GM21576 (cell line): ENCODE results near the gene KCTD1.
A peak's percentile ranks its signal among the peaks of the same experiment; 100 is the strongest.

Experiments
- ATAC-seq: cut with Tn5 transposase; IDR thresholded peaks from one replicate; pipeline ENCODE4 v1.9.1; 2021; ENCODE audit warnings: mild to moderate bottlenecking, moderate library complexity; ENCODE audit not compliant: unreplicated experiment

KCTD1 gene

DNA sequence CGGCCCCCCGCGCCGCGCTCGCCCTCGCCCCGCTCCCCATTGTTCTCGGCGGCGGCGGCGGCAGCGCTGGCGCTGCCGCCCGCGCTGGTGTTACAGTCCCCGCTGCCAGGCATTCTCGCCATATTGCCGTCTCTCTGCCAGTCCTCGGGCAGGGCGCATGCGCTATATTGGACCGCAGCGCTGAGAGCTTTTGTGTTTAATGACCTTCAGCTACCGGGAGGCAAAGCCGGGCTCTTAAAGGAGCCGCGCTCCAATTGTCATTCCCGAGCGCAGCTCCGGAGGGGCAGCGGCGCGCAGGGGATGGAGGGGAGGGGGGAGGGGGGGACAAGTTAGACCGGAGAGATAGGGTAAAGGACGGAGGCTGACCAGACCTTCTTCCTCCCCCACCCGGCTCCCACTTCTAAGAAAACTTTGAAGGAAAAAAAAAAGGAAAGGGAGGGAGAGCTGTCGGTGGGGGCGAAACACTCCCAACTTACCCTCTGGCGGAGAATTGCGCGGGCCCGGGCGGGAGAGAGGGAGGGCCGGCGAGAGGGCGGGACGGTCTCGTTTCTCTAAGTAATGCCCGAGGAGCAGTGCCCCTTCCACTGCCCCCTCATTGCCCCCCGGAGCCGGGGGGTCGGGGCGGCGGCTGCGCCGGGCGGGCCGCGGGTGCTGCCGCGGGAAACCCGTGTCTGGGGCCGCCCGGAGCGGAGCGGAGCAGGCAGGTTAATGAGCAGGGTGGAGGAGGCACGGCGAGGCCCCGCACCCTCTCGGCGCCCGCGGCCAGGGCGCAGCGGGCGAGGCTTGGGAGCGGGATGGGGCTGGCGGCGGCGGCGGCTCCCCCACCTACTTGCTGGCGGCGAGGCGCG, at the start of gene KCTD1:
TSS of gene KCTD1 (minus strand) at position 139 of the 848 bp plus-strand sequence. CDS start at position 122, 17 bp downstream.
- peak; percentile 46 for ATAC-seq

GRCh38 chr18:26593365-26594320, 45.3 kb upstream of the KCTD1 start:
- no peak for ATAC-seq

GRCh38 chr18:26584745-26585144, 36.4 kb upstream of the KCTD1 start:
- ATAC-seq: no peak

DNA sequence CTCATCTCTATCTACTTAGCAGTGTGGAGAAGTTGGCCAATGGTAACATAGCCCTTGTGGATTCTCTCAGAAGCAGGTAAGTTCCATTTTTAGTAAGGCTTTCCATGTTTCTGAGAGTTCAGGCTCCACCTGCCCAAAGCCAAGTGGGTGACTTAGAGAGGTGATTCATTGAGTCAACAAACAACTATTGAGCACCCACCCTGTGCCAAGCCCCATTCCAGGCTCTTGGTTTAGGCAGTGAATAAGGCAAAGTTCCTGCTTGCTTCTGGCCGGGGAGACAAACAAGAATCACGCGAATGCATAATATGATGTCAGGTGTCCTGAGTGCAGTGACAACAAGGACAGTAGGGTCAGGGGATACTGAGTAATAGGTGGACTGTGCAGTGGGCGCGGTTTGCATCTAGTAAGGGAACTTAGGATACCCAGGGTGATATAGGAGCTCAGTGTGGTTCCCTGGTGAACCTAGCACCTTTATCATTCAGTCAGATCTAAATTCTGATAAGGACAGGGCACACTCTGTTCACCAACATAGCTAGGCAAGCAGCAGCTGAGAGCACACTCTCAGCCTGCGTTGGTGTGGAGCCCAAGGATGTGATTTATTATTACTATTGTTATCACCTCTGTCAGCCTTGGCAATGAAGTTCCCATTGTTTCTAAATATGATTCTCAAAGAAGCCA, 31.7 kb upstream of the KCTD1 start:
- ATAC-seq: no peak

- no peak for ATAC-seq
These were observed 27.5 kb upstream of the KCTD1 start for GRCh38 chr18:26575865-26576217.

GRCh38 chr18:26574958-26575864, 26.9 kb upstream of the KCTD1 start:
- ATAC-seq: no peak

DNA sequence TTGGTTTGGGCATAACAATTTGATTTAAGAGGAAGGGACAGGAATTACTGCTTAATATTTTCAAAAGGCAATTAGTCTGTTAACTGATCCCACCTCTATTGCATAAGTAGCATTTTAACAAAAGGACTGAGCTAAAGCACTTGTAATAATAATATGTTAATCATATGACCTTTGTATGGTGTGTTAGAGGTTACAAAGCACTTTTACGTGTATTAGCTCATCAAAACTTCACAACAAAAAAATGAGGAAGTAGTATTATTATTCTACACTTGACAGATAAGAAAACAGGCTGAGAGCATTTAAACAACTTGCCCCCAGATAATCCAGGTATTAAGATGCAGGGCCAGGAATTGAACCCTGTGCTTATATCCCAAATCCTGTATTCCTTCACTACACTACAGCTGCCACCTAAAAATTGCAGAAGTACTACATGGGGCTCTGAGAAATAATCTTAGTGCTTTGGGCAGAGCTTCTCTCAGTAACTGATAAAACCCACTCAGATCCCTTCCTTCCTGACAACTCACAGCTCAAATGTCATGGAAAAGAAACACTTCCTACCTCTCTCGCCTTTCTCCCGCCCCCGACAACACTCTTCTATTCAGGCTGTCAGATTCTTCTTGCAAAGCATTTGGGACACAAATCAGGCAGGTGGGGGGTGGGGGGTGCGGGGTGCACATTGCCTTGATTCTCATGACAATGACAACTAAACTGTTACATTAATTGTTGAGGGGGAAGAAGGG, 20.7 kb upstream of the KCTD1 start:
- no peak for ATAC-seq

DNA sequence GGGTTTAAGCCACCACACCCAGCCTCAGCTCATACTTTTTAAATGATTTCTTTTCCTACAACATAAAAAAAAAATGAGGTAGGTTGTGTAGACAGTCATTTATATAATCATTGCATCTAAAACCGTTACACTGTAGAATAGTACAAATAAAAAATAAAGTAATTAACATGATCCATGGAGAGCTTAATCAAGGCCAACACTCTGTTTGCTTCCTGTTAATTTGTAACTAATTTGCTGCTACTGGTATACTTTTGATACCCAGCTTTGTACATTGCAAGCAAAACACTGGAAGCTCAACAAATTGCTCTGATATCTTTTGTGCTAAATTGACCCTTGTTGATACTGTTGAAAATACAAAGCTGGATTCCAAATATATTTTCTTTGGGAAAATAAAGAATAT, 20.2 kb upstream of the KCTD1 start:
- ATAC-seq: no peak

DNA sequence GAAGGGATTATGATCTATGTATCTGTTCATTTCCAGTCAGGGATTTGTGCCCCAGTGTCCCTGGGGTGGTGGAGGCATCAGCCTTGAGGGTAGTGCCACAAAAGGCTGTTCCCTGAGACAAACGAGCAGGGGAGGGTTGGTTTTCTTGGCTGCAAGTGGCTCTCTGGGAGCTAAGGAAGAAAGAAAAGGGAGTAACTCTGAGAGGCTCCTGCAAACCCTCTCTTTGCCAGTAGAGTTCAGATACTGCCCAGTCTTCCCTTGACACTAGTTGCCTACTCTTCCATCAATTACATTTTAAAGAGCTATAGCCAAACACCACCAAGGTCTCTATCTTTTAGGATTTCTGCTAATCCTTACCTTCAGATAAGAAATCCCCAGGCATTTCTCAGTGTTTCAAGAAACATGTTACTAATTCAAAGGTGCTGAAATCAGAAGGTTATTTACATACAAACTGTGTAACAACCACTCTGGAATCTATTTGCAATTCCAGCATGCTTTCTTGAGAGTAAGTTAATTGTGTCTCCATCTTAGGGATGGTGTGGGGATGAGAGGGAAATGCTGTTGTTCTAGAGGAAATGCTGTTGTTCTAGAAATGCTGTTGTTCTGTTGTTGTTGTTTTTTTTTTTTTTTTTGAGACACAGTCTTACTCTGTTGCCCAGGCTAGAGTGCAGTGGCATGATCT, 18.7 kb upstream of the KCTD1 start:
- no peak for ATAC-seq

DNA sequence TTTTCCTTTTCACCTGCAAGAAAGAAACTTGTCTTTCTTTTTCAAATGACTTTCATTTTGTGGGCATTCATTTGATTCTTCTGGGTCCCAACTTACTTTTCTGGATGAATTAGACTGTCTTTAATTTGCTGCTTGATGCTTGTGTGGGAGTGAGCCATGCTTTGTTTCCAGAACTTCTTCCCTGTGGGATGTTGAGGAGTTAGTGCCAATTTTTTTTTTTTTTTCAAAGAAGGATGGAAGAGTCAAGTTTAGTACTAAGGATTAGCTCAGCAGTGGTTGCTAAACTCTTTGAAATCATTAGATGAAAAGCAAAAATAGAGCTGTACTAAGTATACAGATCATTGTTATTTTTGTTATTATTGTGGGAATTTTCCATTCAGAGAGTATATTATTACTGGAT, 17.2 kb upstream of the KCTD1 start:
- ATAC-seq: no peak

DNA sequence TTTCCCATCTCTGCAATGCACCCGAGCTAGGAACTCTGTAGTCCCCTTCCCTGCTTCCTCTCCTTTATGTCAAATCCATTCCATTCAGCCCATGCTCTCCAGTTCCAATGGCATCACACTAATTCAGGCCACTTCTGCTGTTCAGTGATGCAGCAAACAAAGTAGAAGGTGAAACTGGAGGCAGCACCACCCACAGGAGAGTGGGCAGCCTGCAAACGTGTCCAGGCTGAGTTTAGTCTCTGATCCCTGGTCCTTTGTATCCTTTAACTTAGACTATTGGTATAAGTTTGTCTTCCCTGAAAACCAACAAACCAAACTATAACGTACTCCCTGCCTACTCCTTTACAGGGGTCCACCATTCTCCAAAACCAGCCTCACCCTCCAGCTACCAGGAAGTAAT, 14.7 kb upstream of the KCTD1 start:
- ATAC-seq: no peak

DNA sequence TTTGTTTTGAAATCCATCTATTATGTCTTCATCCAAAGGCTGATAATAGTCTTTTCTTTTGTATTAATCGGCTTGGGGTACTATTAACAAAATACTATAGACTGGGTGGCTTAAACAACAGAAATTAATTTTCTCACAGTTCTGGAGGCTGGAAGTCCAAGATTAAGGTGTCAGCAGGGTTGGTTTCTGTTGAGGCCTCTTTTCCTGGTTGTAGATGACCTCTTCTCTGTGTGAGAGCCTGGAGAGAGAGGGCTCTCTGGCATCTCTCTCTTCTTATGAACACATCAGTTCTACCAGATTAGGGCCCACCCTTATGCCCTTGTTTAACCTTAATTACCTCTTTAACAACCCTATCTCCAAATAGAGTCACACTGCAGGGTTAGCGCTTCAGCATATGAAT, 14.2 kb upstream of the KCTD1 start:
- no peak for ATAC-seq

GRCh38 chr18:26561769-26562168, 13.4 kb upstream of the KCTD1 start:
- ATAC-seq: no peak

GRCh38 chr18:26556573-26556972, 8.2 kb upstream of the KCTD1 start:
- ATAC-seq: peak; percentile 81

DNA sequence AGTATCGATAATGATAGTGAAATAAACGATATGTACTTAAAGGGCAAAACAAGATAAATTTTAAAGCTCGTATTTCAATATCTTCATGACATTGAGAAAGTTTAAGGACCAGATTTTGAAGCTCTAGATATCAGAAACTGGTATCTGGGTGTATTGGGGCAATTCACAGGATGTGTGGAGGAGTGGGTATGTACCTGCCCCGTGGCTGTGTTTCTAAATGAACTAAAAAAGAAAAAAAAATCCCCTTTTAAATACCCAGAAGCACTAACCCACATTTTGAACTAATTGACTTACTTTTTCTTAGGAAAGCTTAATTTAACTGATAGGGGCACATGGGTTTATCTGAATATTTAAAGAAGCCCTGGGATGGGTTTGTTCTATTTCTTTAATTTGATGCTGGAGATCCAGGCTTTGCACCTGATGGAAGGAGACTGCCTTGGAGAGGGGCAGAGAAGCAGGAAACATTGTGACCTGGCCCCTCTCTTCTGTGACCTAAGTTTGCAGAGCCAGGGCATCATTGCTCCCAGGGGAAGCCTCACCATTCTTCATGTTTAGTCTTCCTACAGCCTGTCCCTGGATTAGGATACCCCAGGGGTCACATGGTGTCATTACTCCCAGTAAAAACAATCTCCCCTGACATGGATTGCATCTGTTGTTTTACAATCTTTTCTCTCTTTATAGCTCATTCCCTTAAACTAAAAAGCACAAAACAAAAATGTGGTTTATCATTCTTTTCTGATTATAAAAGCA, 7.6 kb upstream of the KCTD1 start:
- ATAC-seq: peak; percentile 6

- ATAC-seq: no peak
These were observed 5.6 kb upstream of the KCTD1 start for GRCh38 chr18:26553943-26554342.

- ATAC-seq: no peak
These were observed 3.3 kb upstream of the KCTD1 start for GRCh38 chr18:26551695-26552081.

DNA sequence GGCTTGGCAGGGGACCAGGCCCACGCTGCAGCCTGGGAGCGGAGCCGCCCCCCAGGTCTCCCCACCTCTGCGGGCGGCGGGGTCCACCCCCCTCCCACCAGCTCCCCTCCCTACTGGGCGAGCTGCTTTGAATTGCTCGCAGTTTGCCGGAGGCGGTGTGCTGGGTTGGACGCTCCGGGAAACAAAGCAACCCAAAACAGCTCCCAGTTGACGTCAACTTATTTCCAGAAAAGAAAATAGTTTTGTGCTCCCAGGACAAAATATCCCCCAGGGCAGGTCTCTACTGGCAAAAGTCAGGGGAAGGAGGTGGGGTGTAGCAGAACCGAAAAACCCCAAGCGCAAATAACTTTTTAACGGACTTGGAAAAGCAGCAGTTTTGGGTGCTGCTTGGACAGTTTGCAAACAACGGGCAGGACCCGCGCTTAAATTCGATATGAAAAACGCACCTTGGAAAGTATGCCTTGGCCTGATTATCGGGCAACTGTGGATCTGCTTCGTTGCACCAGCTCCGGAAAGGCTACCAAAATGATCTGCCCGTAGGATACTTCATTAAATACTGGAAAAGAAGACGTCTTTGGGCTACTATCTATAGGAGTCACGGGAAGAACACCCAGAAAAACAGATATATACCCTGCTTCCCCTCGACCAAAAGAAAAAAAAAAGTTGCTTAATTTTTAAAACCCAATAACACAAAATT, 2.8 kb upstream of the KCTD1 start:
- no peak for ATAC-seq
